Measurements from ENCODE around the gene CPNE5. TPM values are rescaled to one million over a fixed set of nuclear protein-coding genes. Genes with fewer than 3 reads are reported as not detected.
A peak's percentile ranks its signal among the peaks of the same experiment; 100 is the strongest.

The CPNE5 gene
- total RNA-seq, 3 donors from 2014 or later (not counting 1 experiment from before 2014, with no cell fraction given), result 1.2 to 8.5 (median 2.0) TPM

DNA sequence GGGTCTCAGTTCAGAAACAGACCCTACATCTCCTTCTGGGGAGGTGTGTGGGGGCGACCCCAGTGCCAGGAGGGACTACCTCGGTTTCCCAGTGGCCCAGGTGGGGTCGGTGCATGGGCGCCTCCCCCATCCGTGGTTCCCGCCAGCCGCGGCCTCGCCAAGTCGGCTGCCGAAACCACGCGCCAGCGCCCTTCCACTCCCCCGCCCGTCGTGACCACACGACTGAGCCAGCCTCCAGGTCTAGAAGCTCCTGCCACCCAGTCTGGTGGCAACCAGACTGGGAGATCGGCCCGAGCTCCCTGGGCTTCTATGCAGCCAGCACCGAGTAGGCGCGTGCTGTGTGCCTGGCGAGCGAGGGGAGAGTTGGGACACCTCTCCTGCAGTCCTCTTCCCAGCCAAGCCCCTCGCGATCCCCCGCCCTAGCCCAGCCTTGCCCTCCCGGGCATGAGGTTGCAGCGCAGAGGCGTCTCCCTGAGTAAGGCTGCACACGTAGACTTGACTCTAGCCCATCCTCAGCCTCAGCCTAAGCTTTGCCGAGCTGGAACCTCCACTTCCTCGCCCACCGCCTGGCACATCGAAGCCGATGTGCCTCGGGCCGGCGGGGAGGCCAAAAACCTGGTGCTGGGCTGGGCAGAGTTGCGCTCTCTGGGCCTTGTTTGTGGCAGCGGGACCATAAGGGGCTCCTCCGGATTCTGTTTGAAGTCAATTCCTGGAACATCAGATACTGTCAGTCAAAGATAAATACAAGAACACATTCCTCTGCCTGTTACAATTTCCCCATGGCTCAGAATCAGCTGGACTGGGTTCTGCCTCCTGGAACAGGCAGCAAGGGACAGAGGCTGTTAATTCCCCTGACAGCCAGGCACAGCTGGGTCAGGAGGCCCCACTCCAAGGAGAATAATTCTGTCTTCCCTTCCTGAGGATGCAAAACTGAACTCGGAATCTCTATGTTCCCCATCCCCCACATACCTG, 1.5 kb upstream of the CPNE5 start:
- ATAC-seq (peak; percentile 68 to 86 (median 78)), DNase-seq (peak; percentile 43 to 59)
- Mint-ChIP-seq H3K4me1 (peaks cover 6 to 21% of the 10 kb centered on the region in 2 donors), H3K27me3 (ENCODE audit: low read depth in 2 of 2) (peaks cover 35 to 40% of the 10 kb centered on the region in 2 donors), H3K4me3 (peak overlapping the region; percentile 74), H3K36me3 (no peaks in the 10 kb centered on the region), H3K27ac (peak overlapping the region in 1 of 2 donors; percentile 40), H3K9me3 (no peaks in the 10 kb centered on the region)
- Histone ChIP-seq H3K27ac (ENCODE audit: low read length) (no peak overlapping the region), H3K36me3 (ENCODE audit: control insufficient read depth, insufficient read depth, low read length) (no peaks in the 10 kb centered on the region), H3K4me1 (ENCODE audit: control insufficient read depth, insufficient read depth, low read length) (peaks cover 22% of the 10 kb centered on the region), H3K9me3 (ENCODE audit: control insufficient read depth, insufficient read depth, low read length) (no peaks in the 10 kb centered on the region), H3K4me3 (ENCODE audit: low read length) (peak overlapping the region; percentile 21), H3K27me3 (ENCODE audit: control insufficient read depth, insufficient read depth, low read length) (peaks cover 29% of the 10 kb centered on the region)
- whole genome bisulfite sequencing (ENCODE audit: insufficient coverage), result 22% methylated on average over 44 of the region's 44 CpGs
- TF ChIP-seq, protein P1, sequence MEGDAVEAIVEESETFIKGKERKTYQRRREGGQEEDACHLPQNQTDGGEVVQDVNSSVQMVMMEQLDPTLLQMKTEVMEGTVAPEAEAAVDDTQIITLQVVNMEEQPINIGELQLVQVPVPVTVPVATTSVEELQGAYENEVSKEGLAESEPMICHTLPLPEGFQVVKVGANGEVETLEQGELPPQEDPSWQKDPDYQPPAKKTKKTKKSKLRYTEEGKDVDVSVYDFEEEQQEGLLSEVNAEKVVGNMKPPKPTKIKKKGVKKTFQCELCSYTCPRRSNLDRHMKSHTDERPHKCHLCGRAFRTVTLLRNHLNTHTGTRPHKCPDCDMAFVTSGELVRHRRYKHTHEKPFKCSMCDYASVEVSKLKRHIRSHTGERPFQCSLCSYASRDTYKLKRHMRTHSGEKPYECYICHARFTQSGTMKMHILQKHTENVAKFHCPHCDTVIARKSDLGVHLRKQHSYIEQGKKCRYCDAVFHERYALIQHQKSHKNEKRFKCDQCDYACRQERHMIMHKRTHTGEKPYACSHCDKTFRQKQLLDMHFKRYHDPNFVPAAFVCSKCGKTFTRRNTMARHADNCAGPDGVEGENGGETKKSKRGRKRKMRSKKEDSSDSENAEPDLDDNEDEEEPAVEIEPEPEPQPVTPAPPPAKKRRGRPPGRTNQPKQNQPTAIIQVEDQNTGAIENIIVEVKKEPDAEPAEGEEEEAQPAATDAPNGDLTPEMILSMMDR (IDR thresholded peaks at IDR 0.05), result no peak
- intact Hi-C loops (cut with micrococcal nuclease), result no loop called here

DNA sequence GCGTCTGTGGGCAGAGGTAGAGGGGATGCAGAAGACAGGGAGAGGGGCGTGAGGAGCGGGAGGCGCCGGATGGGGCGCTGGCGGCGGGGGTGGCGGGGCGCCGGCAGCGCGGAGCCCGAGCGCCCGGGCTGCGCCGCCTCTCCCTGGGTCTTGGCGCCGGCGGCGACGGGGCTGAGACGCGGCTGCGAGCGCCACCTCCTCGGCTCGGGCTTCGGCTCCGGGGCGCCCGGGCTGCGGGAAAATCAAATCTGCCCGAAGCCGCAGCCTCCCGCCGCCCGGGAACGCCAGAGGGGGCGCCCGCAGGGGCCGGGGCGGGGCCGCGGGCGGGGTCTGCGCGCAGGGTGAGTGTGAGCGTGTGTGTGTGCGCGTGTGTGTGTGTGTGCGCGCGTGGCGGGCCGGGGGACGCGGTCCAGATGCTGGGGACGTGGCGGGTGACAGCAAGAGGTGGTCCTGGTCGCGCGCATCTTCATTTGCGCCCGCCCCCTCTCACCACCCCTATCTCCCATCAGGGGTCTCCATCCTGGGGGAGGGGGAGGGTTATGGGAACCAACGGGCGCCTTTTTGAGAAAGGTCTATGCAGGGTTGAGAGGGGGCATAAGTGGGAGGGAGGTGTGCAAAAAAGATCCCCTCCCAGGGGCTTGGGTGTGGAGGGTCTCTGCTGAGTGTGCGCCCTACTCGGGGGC, 646 bp upstream of the CPNE5 start:
- Histone ChIP-seq H3K4me3 (ENCODE audit: low read length) (peak overlapping the region; percentile 21), H3K27me3 (ENCODE audit: control insufficient read depth, insufficient read depth, low read length) (peaks cover 29% of the 10 kb centered on the region), H3K36me3 (ENCODE audit: control insufficient read depth, insufficient read depth, low read length) (no peaks in the 10 kb centered on the region), H3K9me3 (ENCODE audit: control insufficient read depth, insufficient read depth, low read length) (no peaks in the 10 kb centered on the region), H3K27ac (ENCODE audit: low read length) (no peak overlapping the region), H3K4me1 (ENCODE audit: control insufficient read depth, insufficient read depth, low read length) (peaks cover 22% of the 10 kb centered on the region)
- TF ChIP-seq, protein P1 (IDR thresholded peaks at IDR 0.05), result no peak
- ATAC-seq, result peak; percentile 49 to 59 (median 56)
- Mint-ChIP-seq H3K4me3 (peak overlapping the region; percentile 74), H3K27ac (peak overlapping the region in 1 of 2 donors; percentile 40), H3K4me1 (peaks cover 6 to 21% of the 10 kb centered on the region in 2 donors), H3K9me3 (no peaks in the 10 kb centered on the region), H3K36me3 (no peaks in the 10 kb centered on the region), H3K27me3 (ENCODE audit: low read depth in 2 of 2) (peaks cover 35 to 41% of the 10 kb centered on the region in 2 donors)
- 1% methylated on average over 59 of the region's 70 CpGs for WGBS (ENCODE audit: insufficient coverage)
- DNase-seq, result peak; percentile 24 to 62
- intact Hi-C loops (cut with micrococcal nuclease), result no loop called here

- Mint-ChIP-seq H3K27me3 (ENCODE audit: low read depth in 2 of 2) (peaks cover 35 to 41% of the 10 kb centered on the region in 2 donors), H3K4me1 (peaks cover 6 to 21% of the 10 kb centered on the region in 2 donors), H3K36me3 (no peaks in the 10 kb centered on the region), H3K4me3 (peak overlapping the region; percentile 65), H3K9me3 (no peaks in the 10 kb centered on the region), H3K27ac (no peak overlapping the region)
- no peaks in the 10 kb centered on the region for H3K36me3 ChIP-seq (ENCODE audit: control insufficient read depth, insufficient read depth, low read length)
- peaks cover 22% of the 10 kb centered on the region for H3K4me1 ChIP-seq (ENCODE audit: control insufficient read depth, insufficient read depth, low read length)
- no peaks in the 10 kb centered on the region for H3K9me3 ChIP-seq (ENCODE audit: control insufficient read depth, insufficient read depth, low read length)
- H3K27me3 ChIP-seq (ENCODE audit: control insufficient read depth, insufficient read depth, low read length), result peaks cover 29% of the 10 kb centered on the region
- DNase-seq (no peak), ATAC-seq (no peak)
- 92% methylated on average over 6 of the region's 6 CpGs for WGBS (ENCODE audit: insufficient coverage)
- intact Hi-C loops (cut with micrococcal nuclease), result no loop called here
- no peak overlapping the region for H3K27ac ChIP-seq (ENCODE audit: low read length)
- TF ChIP-seq, protein P1 (IDR thresholded peaks at IDR 0.05), result no peak
- no peak overlapping the region for H3K4me3 ChIP-seq (ENCODE audit: low read length)
These were observed 1.6 kb downstream of the CPNE5 start for GRCh38 chr6:36837686-36838085.

All from natural killer cell (primary cell).